Measurements from ENCODE around the gene RAD18. TPM values are rescaled to one million over a fixed set of nuclear protein-coding genes. Genes with fewer than 3 reads are reported as not detected.

Gene RAD18
- total and polyA plus RNA-seq, 2 donors (not counting 1 experiment from before 2014, with no cell fraction given) = 4.8 to 21.3 TPM

- Histone ChIP-seq H4K20me1 (ENCODE audit: control insufficient read depth, insufficient read depth, low read length, poor library complexity, severe bottlenecking) (no peaks in the 10 kb centered on the region), H3K4me3 (ENCODE audit: control extremely low read depth in 1 of 5, extremely low read depth in 1 of 5, insufficient read depth in 1 of 5, low read depth in 2 of 5, low read length in 4 of 5) (no peak overlapping the region), H2AFZ (ENCODE audit: insufficient read depth, low read depth, low read length, poor library complexity, severe bottlenecking) (no peak overlapping the region), H3K79me2 (ENCODE audit: control insufficient read depth, insufficient read depth, low read length) (no peaks in the 10 kb centered on the region), H3K4me1 (ENCODE audit: control insufficient read depth in 2 of 2, insufficient read depth in 2 of 2, low read length in 2 of 2) (no peaks in the 10 kb centered on the region), H3K36me3 (replicated peaks in 1 of 2; ENCODE audit: control extremely low read depth in 1 of 2, control insufficient read depth in 1 of 2, extremely low read depth in 1 of 2, insufficient read depth in 2 of 2, low read length in 1 of 2) (peaks cover 4 to 11% of the 10 kb centered on the region in 2 experiments), H3K27ac (ENCODE audit: low read length in 2 of 2) (no peak overlapping the region), H3K9ac (ENCODE audit: low read length) (no peak overlapping the region), H3K9me3 (ENCODE audit: control extremely low read depth in 1 of 3, control insufficient read depth in 2 of 3, insufficient read depth in 1 of 3, low read length in 2 of 3) (no peaks in the 10 kb centered on the region), H3K4me2 (replicated peaks; ENCODE audit: low read depth, low read length, poor library complexity, severe bottlenecking) (no peak overlapping the region), H3K27me3 (replicated peaks in 1 of 4; ENCODE audit: control extremely low read depth in 1 of 4, control insufficient read depth in 3 of 4, insufficient read depth in 4 of 4, low read length in 3 of 4) (no peaks in the 10 kb centered on the region)
- H3K9me3 Mint-ChIP-seq (ENCODE audit: insufficient read depth) = no peaks in the 10 kb centered on the region
- ChIA-PET POLR2A (no interaction called here), CTCF (no interaction called here)
- intact Hi-C loops (cut with micrococcal nuclease) = no loop called here
- 100% methylated on average over 4 of the region's 5 CpGs for WGBS (ENCODE audit: insufficient coverage)
- no peak for TF ChIP-seq EZH2 (IDR thresholded peaks at IDR 0.05; ENCODE audit: borderline replicate concordance, insufficient read depth, low read depth, low read length, poor library complexity, severe bottlenecking)
- no peak for TF ChIP-seq CTCF (IDR thresholded peaks at IDR 0.05)
- no peak overlapping the region for H3K27ac Mint-ChIP-seq
- no peak for DNase-seq
- H3K4me1 Mint-ChIP-seq = no peaks in the 10 kb centered on the region
- no peak for ATAC-seq (ENCODE audit: low read depth)
- H3K4me3 Mint-ChIP-seq = no peak overlapping the region
- no peaks in the 10 kb centered on the region for H3K27me3 Mint-ChIP-seq
These were observed 60.1 kb downstream of the RAD18 start for GRCh38 chr3:8903191-8903590.

- Histone ChIP-seq H3K36me3 (replicated peaks in 1 of 2; ENCODE audit: control extremely low read depth in 1 of 2, control insufficient read depth in 1 of 2, extremely low read depth in 1 of 2, insufficient read depth in 2 of 2, low read length in 1 of 2) (peaks cover 5 to 20% of the 10 kb centered on the region in 2 experiments), H3K9ac (ENCODE audit: low read length) (no peak overlapping the region), H3K79me2 (ENCODE audit: control insufficient read depth, insufficient read depth, low read length) (no peaks in the 10 kb centered on the region), H3K27me3 (replicated peaks in 1 of 4; ENCODE audit: control extremely low read depth in 1 of 4, control insufficient read depth in 3 of 4, insufficient read depth in 4 of 4, low read length in 3 of 4) (no peaks in the 10 kb centered on the region), H3K4me3 (ENCODE audit: control extremely low read depth in 1 of 5, extremely low read depth in 1 of 5, insufficient read depth in 1 of 5, low read depth in 2 of 5, low read length in 4 of 5) (no peak overlapping the region), H3K9me3 (ENCODE audit: control extremely low read depth in 1 of 3, control insufficient read depth in 2 of 3, insufficient read depth in 1 of 3, low read length in 2 of 3) (no peaks in the 10 kb centered on the region), H3K4me1 (ENCODE audit: control insufficient read depth in 2 of 2, insufficient read depth in 2 of 2, low read length in 2 of 2) (no peaks in the 10 kb centered on the region), H3K27ac (ENCODE audit: low read length in 2 of 2) (no peak overlapping the region), H2AFZ (ENCODE audit: insufficient read depth, low read depth, low read length, poor library complexity, severe bottlenecking) (no peak overlapping the region), H3K4me2 (replicated peaks; ENCODE audit: low read depth, low read length, poor library complexity, severe bottlenecking) (no peak overlapping the region), H4K20me1 (ENCODE audit: control insufficient read depth, insufficient read depth, low read length, poor library complexity, severe bottlenecking) (no peaks in the 10 kb centered on the region)
- CTCF ChIA-PET = no interaction called here
- TF ChIP-seq CTCF (IDR thresholded peaks at IDR 0.05) (no peak), EZH2 (IDR thresholded peaks at IDR 0.05; ENCODE audit: borderline replicate concordance, insufficient read depth, low read depth, low read length, poor library complexity, severe bottlenecking) (no peak)
- ATAC-seq (ENCODE audit: low read depth) (no peak), DNase-seq (no peak)
- no peaks in the 10 kb centered on the region for H3K4me1 Mint-ChIP-seq
- no peaks in the 10 kb centered on the region for H3K9me3 Mint-ChIP-seq (ENCODE audit: insufficient read depth)
- H3K4me3 Mint-ChIP-seq = no peak overlapping the region
- H3K27ac Mint-ChIP-seq = no peak overlapping the region
- intact Hi-C loops (cut with micrococcal nuclease) = no loop called here
- POLR2A ChIA-PET = no interaction called here
- no peaks in the 10 kb centered on the region for H3K27me3 Mint-ChIP-seq
- 60% methylated on average over 1 of the region's 3 CpGs for WGBS (ENCODE audit: insufficient coverage)
These were observed 62.4 kb downstream of the RAD18 start for GRCh38 chr3:8900869-8901268.
